ENCODE data around the gene OSBPL2. TPM values are rescaled to one million over a fixed set of nuclear protein-coding genes. Genes with fewer than 3 reads are reported as not detected.

Gene OSBPL2
- 10 to 100 TPM; 17.5 to 22.5 (median 19.2) TPM for total RNA-seq

DNA sequence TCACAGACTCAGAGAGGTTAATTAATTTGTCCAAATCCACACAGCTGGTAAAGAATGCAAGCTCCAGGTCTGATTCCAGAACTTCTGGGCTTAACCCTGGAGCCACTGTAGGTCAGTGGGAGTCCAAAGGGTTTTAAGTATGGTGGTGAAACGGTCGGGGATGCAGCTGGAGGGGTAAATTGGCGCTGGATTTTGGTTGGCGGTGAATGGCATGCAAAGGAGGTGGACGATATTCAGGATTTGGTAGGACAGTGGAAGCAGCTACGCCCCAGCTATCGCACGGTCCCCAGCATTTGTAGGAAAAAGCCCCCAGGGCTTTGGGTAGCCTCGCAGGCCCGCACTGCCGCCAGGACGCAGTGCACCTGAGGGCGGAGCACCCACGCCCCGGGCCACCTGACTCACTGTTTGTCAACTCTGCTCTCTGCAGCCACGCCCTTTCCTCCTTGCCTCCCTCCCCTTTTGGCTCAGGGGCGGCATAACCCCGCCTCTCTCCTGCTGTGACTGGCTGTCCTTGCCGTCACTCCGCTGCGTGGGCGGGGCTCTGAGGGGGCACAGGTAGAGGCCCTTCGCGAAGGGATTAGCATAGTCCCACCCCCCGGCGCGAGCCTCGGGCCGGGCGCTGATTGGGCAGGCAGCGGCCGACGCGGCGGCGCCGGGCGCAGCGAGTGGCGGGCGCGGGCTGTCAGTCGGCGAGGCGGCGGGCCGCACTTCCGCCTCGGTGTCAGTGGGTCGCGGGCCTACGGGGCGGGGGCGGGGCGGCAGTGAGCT is at the start of gene OSBPL2:
Gene OSBPL2 (plus strand): TSS at position 721 of the 768 bp plus-strand sequence. CDS start 17,664 bp downstream, outside the sequence.
- ATAC-seq (peak; percentile 98 to 99), DNase-seq (peak; percentile 100)
- Mint-ChIP-seq H3K4me1 (ENCODE audit: low read depth) (peaks cover 40% of the 10 kb centered on the region), H3K27me3 (ENCODE audit: low read depth) (no peaks in the 10 kb centered on the region), H3K9me3 (no peaks in the 10 kb centered on the region), H3K4me3 (peak within 1 kb of the TSS; percentile 85), H3K36me3 (ENCODE audit: insufficient read depth) (peaks cover 7% of the 10 kb centered on the region)

- H3K36me3 Mint-ChIP-seq (ENCODE audit: insufficient read depth) = peaks cover 13% of the 10 kb centered on the region
- ATAC-seq (no peak), DNase-seq (no peak)
- H3K4me3 Mint-ChIP-seq = no peak overlapping the region
- H3K4me1 Mint-ChIP-seq (ENCODE audit: low read depth) = peaks cover 13% of the 10 kb centered on the region
- no peaks in the 10 kb centered on the region for H3K9me3 Mint-ChIP-seq
- H3K27me3 Mint-ChIP-seq (ENCODE audit: low read depth) = no peaks in the 10 kb centered on the region
These were observed 47.5 kb upstream of the OSBPL2 start for GRCh38 chr20:62190639-62191411.

DNA sequence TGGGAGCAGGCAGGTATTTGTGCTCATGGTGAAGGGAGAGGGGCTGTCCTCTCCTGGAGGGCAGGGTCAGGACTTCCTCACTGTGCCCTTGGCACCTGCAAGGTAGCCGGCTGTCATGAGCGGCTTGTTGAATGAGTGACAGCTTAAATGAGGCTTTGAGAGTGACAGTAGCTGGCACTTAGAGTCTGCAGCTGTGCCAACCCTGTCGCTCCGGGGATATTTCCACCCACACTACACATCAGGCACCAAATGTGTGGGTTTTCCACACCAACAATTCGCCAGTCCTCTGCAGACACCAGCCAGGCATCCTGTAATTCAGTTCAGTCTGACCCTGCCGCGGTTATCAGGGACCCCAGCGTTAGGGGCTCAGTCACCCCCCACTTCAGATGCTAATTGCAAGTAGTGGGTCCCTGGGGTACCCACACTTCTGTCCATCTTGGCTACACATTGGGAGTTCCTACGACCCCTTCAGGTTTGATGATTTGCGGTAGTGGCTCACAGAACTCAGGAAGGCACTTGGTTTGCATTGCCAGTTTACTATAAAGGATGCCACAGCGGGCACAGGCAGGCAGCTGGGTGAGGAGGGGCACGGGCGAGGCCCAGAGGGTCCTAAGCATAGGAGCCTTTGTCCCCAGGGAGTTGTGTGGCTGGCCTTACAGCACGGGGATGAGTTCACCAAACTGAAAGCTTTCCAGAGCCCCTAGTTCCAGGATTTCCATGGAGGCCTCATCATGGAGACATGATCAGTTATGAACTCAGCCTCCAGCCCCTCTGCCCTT is 46.4 kb upstream of the OSBPL2 start:
- Mint-ChIP-seq H3K4me1 (ENCODE audit: low read depth) (peaks cover 7% of the 10 kb centered on the region), H3K9me3 (no peaks in the 10 kb centered on the region), H3K4me3 (no peak overlapping the region), H3K36me3 (ENCODE audit: insufficient read depth) (peaks cover 15% of the 10 kb centered on the region), H3K27me3 (ENCODE audit: low read depth) (no peaks in the 10 kb centered on the region)
- no peak for DNase-seq
- ATAC-seq = no peak

- Mint-ChIP-seq H3K4me3 (no peak overlapping the region), H3K27me3 (ENCODE audit: low read depth) (no peaks in the 10 kb centered on the region), H3K4me1 (ENCODE audit: low read depth) (peaks cover 1% of the 10 kb centered on the region), H3K36me3 (ENCODE audit: insufficient read depth) (peaks cover 15% of the 10 kb centered on the region), H3K9me3 (no peaks in the 10 kb centered on the region)
- ATAC-seq (no peak), DNase-seq (no peak)
These were observed 45.7 kb upstream of the OSBPL2 start for GRCh38 chr20:62192635-62193034.

GRCh38 chr20:62193079-62194025 is 45.0 kb upstream of the OSBPL2 start:
- ATAC-seq (no peak), DNase-seq (no peak)
- H3K4me1 Mint-ChIP-seq (ENCODE audit: low read depth) = no peaks in the 10 kb centered on the region
- no peak overlapping the region for H3K4me3 Mint-ChIP-seq
- H3K36me3 Mint-ChIP-seq (ENCODE audit: insufficient read depth) = peaks cover 16% of the 10 kb centered on the region
- H3K9me3 Mint-ChIP-seq = no peaks in the 10 kb centered on the region
- H3K27me3 Mint-ChIP-seq (ENCODE audit: low read depth) = no peaks in the 10 kb centered on the region

- ATAC-seq = no peak
- H3K27me3 Mint-ChIP-seq (ENCODE audit: low read depth) = no peaks in the 10 kb centered on the region
These were observed 43.3 kb upstream of the OSBPL2 start for GRCh38 chr20:62195075-62195405.

DNA sequence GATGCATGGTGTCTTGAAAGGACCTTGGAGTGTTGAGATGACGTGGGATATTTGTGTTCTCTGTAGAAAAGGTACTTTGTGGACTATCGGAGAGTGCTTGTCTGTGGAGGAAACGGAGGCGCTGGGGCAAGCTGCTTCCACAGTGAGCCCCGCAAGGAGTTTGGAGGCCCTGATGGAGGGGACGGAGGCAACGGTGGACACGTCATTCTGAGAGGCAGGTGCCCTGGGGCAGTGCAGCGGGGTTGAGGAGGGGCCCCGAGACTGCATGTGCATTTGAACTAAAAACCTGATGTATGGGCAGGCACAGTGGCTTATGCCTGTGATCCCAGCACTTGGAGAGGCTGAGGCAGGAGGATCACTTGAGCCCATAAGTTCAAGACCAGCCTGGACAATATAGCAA is 42.6 kb upstream of the OSBPL2 start:
- no peak overlapping the region for H3K4me3 Mint-ChIP-seq
- DNase-seq = no peak
- no peak for ATAC-seq
- peaks cover 31% of the 10 kb centered on the region for H3K36me3 Mint-ChIP-seq (ENCODE audit: insufficient read depth)
- no peaks in the 10 kb centered on the region for H3K4me1 Mint-ChIP-seq (ENCODE audit: low read depth)
- no peaks in the 10 kb centered on the region for H3K27me3 Mint-ChIP-seq (ENCODE audit: low read depth)
- H3K9me3 Mint-ChIP-seq = no peaks in the 10 kb centered on the region

More at GRCh38 chr20:62195075-62195405, 43.3 kb upstream of the OSBPL2 start:
- Mint-ChIP-seq H3K36me3 (ENCODE audit: insufficient read depth) (peaks cover 27% of the 10 kb centered on the region), H3K9me3 (no peaks in the 10 kb centered on the region), H3K4me1 (ENCODE audit: low read depth) (no peaks in the 10 kb centered on the region), H3K4me3 (no peak overlapping the region)
- DNase-seq = no peak

- DNase-seq = no peak
- Mint-ChIP-seq H3K36me3 (ENCODE audit: insufficient read depth) (peaks cover 32% of the 10 kb centered on the region), H3K27me3 (ENCODE audit: low read depth) (no peaks in the 10 kb centered on the region), H3K4me3 (no peak overlapping the region), H3K4me1 (ENCODE audit: low read depth) (no peaks in the 10 kb centered on the region), H3K9me3 (no peaks in the 10 kb centered on the region)
- ATAC-seq = no peak
These were observed 42.0 kb upstream of the OSBPL2 start for GRCh38 chr20:62196286-62196685.

- H3K4me1 Mint-ChIP-seq (ENCODE audit: low read depth) = no peaks in the 10 kb centered on the region
- H3K27me3 Mint-ChIP-seq (ENCODE audit: low read depth) = no peaks in the 10 kb centered on the region
- no peak for ATAC-seq
- H3K36me3 Mint-ChIP-seq (ENCODE audit: insufficient read depth) = peaks cover 36% of the 10 kb centered on the region
- DNase-seq = no peak
- no peaks in the 10 kb centered on the region for H3K9me3 Mint-ChIP-seq
- H3K4me3 Mint-ChIP-seq = no peak overlapping the region
These were observed 41.0 kb upstream of the OSBPL2 start for GRCh38 chr20:62197311-62197710.

- no peaks in the 10 kb centered on the region for H3K4me1 Mint-ChIP-seq (ENCODE audit: low read depth)
- DNase-seq (no peak), ATAC-seq (no peak)
- no peak overlapping the region for H3K4me3 Mint-ChIP-seq
- H3K9me3 Mint-ChIP-seq = no peaks in the 10 kb centered on the region
- peaks cover 37% of the 10 kb centered on the region for H3K36me3 Mint-ChIP-seq (ENCODE audit: insufficient read depth)
- H3K27me3 Mint-ChIP-seq (ENCODE audit: low read depth) = no peaks in the 10 kb centered on the region
These were observed 40.5 kb upstream of the OSBPL2 start for GRCh38 chr20:62197801-62198200.

GRCh38 chr20:62198496-62198895 is 39.8 kb upstream of the OSBPL2 start:
- no peak for ATAC-seq
- H3K27me3 Mint-ChIP-seq (ENCODE audit: low read depth) = no peaks in the 10 kb centered on the region
- no peak for DNase-seq
- no peak overlapping the region for H3K4me3 Mint-ChIP-seq
- H3K4me1 Mint-ChIP-seq (ENCODE audit: low read depth) = no peaks in the 10 kb centered on the region
- no peaks in the 10 kb centered on the region for H3K9me3 Mint-ChIP-seq
- H3K36me3 Mint-ChIP-seq (ENCODE audit: insufficient read depth) = peaks cover 40% of the 10 kb centered on the region

DNA sequence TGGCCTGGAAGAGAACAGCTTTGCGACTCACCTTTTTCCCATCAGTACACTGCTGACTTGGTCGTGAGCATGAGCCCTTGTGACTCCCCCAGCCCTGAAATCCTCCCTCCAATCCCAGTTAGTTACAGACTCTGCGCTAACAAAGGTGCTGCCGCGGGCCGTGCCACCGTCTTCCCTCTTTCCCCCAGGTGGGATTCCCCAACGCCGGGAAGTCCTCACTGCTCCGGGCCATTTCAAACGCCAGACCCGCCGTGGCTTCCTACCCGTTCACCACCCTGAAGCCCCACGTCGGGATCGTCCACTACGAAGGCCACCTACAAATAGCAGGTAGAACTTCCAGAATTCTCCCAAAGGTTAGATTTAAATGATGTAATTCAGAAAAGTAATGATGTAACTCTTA is 39.4 kb upstream of the OSBPL2 start:
- ATAC-seq (no peak), DNase-seq (no peak)
- no peaks in the 10 kb centered on the region for H3K9me3 Mint-ChIP-seq
- H3K27me3 Mint-ChIP-seq (ENCODE audit: low read depth) = no peaks in the 10 kb centered on the region
- H3K4me1 Mint-ChIP-seq (ENCODE audit: low read depth) = no peaks in the 10 kb centered on the region
- no peak overlapping the region for H3K4me3 Mint-ChIP-seq
- peaks cover 42% of the 10 kb centered on the region for H3K36me3 Mint-ChIP-seq (ENCODE audit: insufficient read depth)

DNA sequence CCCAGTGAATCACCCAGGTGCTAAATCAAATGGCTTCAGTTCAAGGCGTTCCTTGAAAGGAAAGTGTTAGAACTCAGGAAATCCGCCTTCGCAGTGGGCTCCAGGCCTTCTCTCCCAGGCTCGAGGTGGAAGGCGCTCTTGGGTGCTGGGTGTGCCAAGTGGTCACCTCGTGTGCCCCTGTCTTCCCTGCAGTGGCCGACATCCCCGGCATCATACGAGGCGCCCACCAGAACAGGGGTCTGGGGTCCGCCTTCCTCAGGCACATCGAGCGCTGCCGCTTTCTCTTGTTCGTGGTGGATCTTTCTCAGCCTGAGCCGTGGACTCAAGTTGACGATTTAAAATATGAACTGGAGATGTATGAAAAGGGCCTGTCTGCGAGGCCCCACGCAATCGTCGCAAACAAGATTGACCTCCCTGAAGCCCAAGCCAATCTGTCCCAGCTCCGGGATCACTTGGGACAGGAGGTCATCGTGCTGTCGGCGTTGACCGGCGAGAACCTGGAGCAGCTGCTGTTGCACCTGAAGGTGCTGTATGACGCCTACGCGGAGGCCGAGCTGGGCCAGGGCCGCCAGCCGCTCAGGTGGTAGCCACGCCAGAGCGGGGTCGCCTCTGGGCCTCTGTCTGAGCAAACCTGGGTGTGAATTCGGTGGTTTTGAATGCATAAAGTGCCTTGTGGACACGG is 37.7 kb upstream of the OSBPL2 start:
- no peaks in the 10 kb centered on the region for H3K4me1 Mint-ChIP-seq (ENCODE audit: low read depth)
- peaks cover 35% of the 10 kb centered on the region for H3K36me3 Mint-ChIP-seq (ENCODE audit: insufficient read depth)
- H3K9me3 Mint-ChIP-seq = no peaks in the 10 kb centered on the region
- no peaks in the 10 kb centered on the region for H3K27me3 Mint-ChIP-seq (ENCODE audit: low read depth)
- no peak for DNase-seq
- ATAC-seq = no peak
- no peak overlapping the region for H3K4me3 Mint-ChIP-seq

All from activated T-cell treated with anti-CD3 and anti-CD28 coated beads, Interleukin-2, amount 50 U/mL, for 4 hours (primary cell).